GM12875 (cell line): ENCODE data around the gene PER2.

Experiments used
- H3K4me3 ChIP-seq: one replicate; pipeline ENCODE4 v1.5.1; 2011; ENCODE audit warnings: low read depth, low read length, control low read depth
- CTCF ChIP-seq: IDR thresholded peaks from 2 replicates; pipeline ENCODE4 v1.5.1; 2011; ENCODE audit warnings: low read depth, mild to moderate bottlenecking, control low read depth, inconsistent platforms, low read length, moderate library complexity, borderline replicate concordance; ENCODE audit not compliant: insufficient read depth

Gene PER2

GRCh38 chr2:238207006-238207405 lies 81.4 kb downstream of the PER2 start:
- no peak overlapping the region for H3K4me3 ChIP-seq
- no peak for TF ChIP-seq CTCF

GRCh38 chr2:238203973-238204683 lies 84.3 kb downstream of the PER2 start:
- peak overlapping the region; percentile 36 for H3K4me3 ChIP-seq
- TF ChIP-seq CTCF: no peak

- 0 out of 2 replicates have a peak, but pooled peaks have one; percentile 5 for TF ChIP-seq CTCF
- peak within 1 kb of the TSS; percentile 77 for H3K4me3 ChIP-seq
These were observed 85.1 kb downstream of the PER2 start, which contains the start of gene ILKAP for GRCh38 chr2:238203094-238203972. TSS of gene ILKAP (minus strand) at chr2:238203695. CDS start at chr2:238203553, 142 bp downstream.

GRCh38 chr2:238202326-238203093 lies 85.9 kb downstream of the PER2 start:
- no peak for TF ChIP-seq CTCF
- H3K4me3 ChIP-seq: peak overlapping the region; percentile 77
